ENCODE measurements around the gene EP400. TPM values are rescaled to one million over a fixed set of nuclear protein-coding genes. Genes with fewer than 3 reads are reported as not detected.

The EP400 gene
- total RNA-seq, 6 donors from 2014 or later, result 21.7 to 61.8 (median 40.4) TPM

GRCh38 chr12:132025526-132025925 is 75.8 kb downstream of the EP400 start:
- no peaks in the 10 kb centered on the region for H3K9me3 ChIP-seq
- DNase-seq (peak in 1 of 2 donors; percentile 65), ATAC-seq (ENCODE audit: low FRiP score in 2 of 2) (no peak)
- no peak overlapping the region for H3K27ac ChIP-seq
- H3K27me3 ChIP-seq, result no peaks in the 10 kb centered on the region
- no peak for TF ChIP-seq CTCF (IDR thresholded peaks at IDR 0.05)
- TF ChIP-seq POLR2A (IDR thresholded peaks at IDR 0.05), result no peak
- TF ChIP-seq EP300 (IDR thresholded peaks at IDR 0.05), result no peak
- no peak for TF ChIP-seq POLR2AphosphoS5 (IDR thresholded peaks at IDR 0.05)
- no peak overlapping the region for H3K4me3 ChIP-seq
- no peaks in the 10 kb centered on the region for H3K4me1 ChIP-seq
- H3K36me3 ChIP-seq, result peaks cover 54 to 96% (median 80%) of the 10 kb centered on the region in 4 donors
- WGBS, 2 donors, result 96% methylated on average over 14 of the region's 14 CpGs

- WGBS, 2 donors, result 97% methylated on average over 12 to 13 of the region's 13 CpGs
- Histone ChIP-seq H3K27me3 (no peaks in the 10 kb centered on the region), H3K9me3 (no peaks in the 10 kb centered on the region), H3K27ac (no peak overlapping the region), H3K36me3 (peaks cover 47 to 96% (median 80%) of the 10 kb centered on the region in 4 donors), H3K4me1 (no peaks in the 10 kb centered on the region), H3K4me3 (no peak overlapping the region)
- ATAC-seq (ENCODE audit: low FRiP score in 2 of 2) (no peak), DNase-seq (peak in 1 of 2 donors; percentile 32)
- TF ChIP-seq CTCF (IDR thresholded peaks at IDR 0.05) (no peak), EP300 (IDR thresholded peaks at IDR 0.05) (no peak), POLR2AphosphoS5 (IDR thresholded peaks at IDR 0.05) (no peak), POLR2A (IDR thresholded peaks at IDR 0.05) (no peak)
Observed at GRCh38 chr12:132026061-132026795, 76.5 kb downstream of the EP400 start.

GRCh38 chr12:132026796-132027500 is 77.2 kb downstream of the EP400 start:
- Histone ChIP-seq H3K9me3 (no peaks in the 10 kb centered on the region), H3K27ac (no peak overlapping the region), H3K4me1 (no peaks in the 10 kb centered on the region), H3K4me3 (no peak overlapping the region), H3K36me3 (peaks cover 49 to 97% (median 82%) of the 10 kb centered on the region in 4 donors), H3K27me3 (no peaks in the 10 kb centered on the region)
- TF ChIP-seq POLR2A (IDR thresholded peaks at IDR 0.05) (no peak), CTCF (IDR thresholded peaks at IDR 0.05) (no peak), POLR2AphosphoS5 (IDR thresholded peaks at IDR 0.05) (no peak), EP300 (IDR thresholded peaks at IDR 0.05) (no peak)
- WGBS, 2 donors, result 93 to 98% methylated on average over 15 to 18 of the region's 18 CpGs
- ATAC-seq (ENCODE audit: low FRiP score in 2 of 2) (peak in 1 of 2 donors; percentile 7), DNase-seq (peak in 1 of 2 donors; percentile 33)

- Histone ChIP-seq H3K4me1 (no peaks in the 10 kb centered on the region), H3K9me3 (no peaks in the 10 kb centered on the region), H3K4me3 (no peak overlapping the region), H3K36me3 (peaks cover 50 to 97% (median 85%) of the 10 kb centered on the region in 4 donors), H3K27me3 (no peaks in the 10 kb centered on the region), H3K27ac (no peak overlapping the region)
- no peak for TF ChIP-seq POLR2A (IDR thresholded peaks at IDR 0.05)
- TF ChIP-seq CTCF (IDR thresholded peaks at IDR 0.05), result no peak
- no peak for TF ChIP-seq POLR2AphosphoS5 (IDR thresholded peaks at IDR 0.05)
- no peak for TF ChIP-seq EP300 (IDR thresholded peaks at IDR 0.05)
- 75 to 78% methylated on average over 6 of the region's 6 CpGs for WGBS, 2 donors
- no peak for ATAC-seq (ENCODE audit: low FRiP score in 2 of 2)
- no peak for DNase-seq
Observed at GRCh38 chr12:132027636-132028035, 77.9 kb downstream of the EP400 start.

All from upper lobe of left lung (tissue), 6 donors.